HepG2 (cell line): ENCODE data around the gene SPIRE1. TPM values are rescaled to one million over a fixed set of nuclear protein-coding genes. Genes with fewer than 3 reads are reported as not detected.

ENCODE experiments used
- ATAC-seq: fragments of 200-7000 bp; cut with Tn5 transposase; 3 replicates; pipeline ENCODE4 v1.9.1; 2020; ENCODE audit warnings: mild to moderate bottlenecking, moderate library complexity
- BruUV-seq: library from RNA; stranded (reverse); fragments of 400-500 nt; replicated peaks from 2 replicates; lab custom pipeline; 2021; lab: Mats Ljungman, UMichigan
- CTCF ChIA-PET: fragments of 300-600 bp; formaldehyde crosslinking; extraction: SDS; loops from one replicate; lab custom pipeline; 2021; ENCODE audit warnings: low total read pairs, inconsistent platforms, low intra/inter-chr PET ratio; lab: Yijun Ruan, JAX
- POLR2A ChIA-PET: fragments of 350-600 bp; sonication (Branson Sonifier 250); formaldehyde crosslinking; loops from one replicate; lab custom pipeline; 2020; ENCODE audit warnings: antibody characterized with exemption, inconsistent platforms; lab: Yijun Ruan, JAX
- DNase-seq: peaks from one replicate; pipeline ENCODE4 v3.0.0-alpha.2; 2015; ENCODE audit warnings: low spot score
- FAIRE-seq: peaks from 3 replicates; lab custom pipeline; 2011; peaks lifted over from hg19 to GRCh38; lab: Jason Lieb, UNC
- H2AFZ ChIP-seq: one replicate; pipeline ENCODE4 v1.6.1; 2011; ENCODE audit warnings: low read length, inconsistent platforms
- H3K27ac ChIP-seq: fragments of 300-600 bp; 3 replicates; pipeline ENCODE4 v1.8.0; 2011; ENCODE audit warnings: mixed run types, mild to moderate bottlenecking, mixed read lengths, low read length, inconsistent platforms; ENCODE audit not compliant: insufficient read depth; ENCODE audit errors: extremely low read length
- H3K27me3 ChIP-seq, 2 experiments: fragments of 200-600 bp in 1 of 2; 2 replicates in 1 of 2; 3 replicates in 1 of 2; pipeline versions ENCODE4 v1.6.0 to v1.8.0; 2011; ENCODE audit warnings: low read length in 2 of 2, mild to moderate bottlenecking in 2 of 2, moderate library complexity in 2 of 2, inconsistent platforms in 1 of 2; ENCODE audit not compliant: insufficient read depth in 2 of 2, control insufficient read depth in 1 of 2
- H3K36me3 ChIP-seq, 2 experiments: fragments of 200-600 bp in 1 of 2; replicated peaks in 1 of 2; 2 replicates in 1 of 2; 3 replicates in 1 of 2; pipeline versions ENCODE4 v1.5.1 to v1.8.0; 2011; ENCODE audit warnings: low read length in 2 of 2, inconsistent platforms in 1 of 2; ENCODE audit not compliant: insufficient read depth in 2 of 2, control insufficient read depth in 1 of 2
- H3K4me1 ChIP-seq: 2 replicates; pipeline ENCODE4 v1.5.1; 2012; ENCODE audit warnings: low read length, inconsistent platforms; ENCODE audit not compliant: insufficient read depth
- H3K4me2 ChIP-seq: 2 replicates; pipeline ENCODE4 v1.6.0; 2011; ENCODE audit warnings: low read depth, low read length, inconsistent platforms
- H3K4me3 ChIP-seq, 3 experiments: fragments of 200-600 bp in 1 of 3; sonication (generic), shearing (Covaris generic) in 1 of 3; replicated peaks in 1 of 3; 2 replicates each; pipeline ENCODE4 v1.5.1; 2011 to 2016; ENCODE audit warnings: low read length in 3 of 3, inconsistent platforms in 2 of 3, low read depth in 2 of 3, mild to moderate bottlenecking in 2 of 3, control low read depth in 1 of 3, mixed read lengths in 1 of 3; ENCODE audit not compliant: insufficient read depth in 1 of 3
- H3K79me2 ChIP-seq: one replicate; pipeline ENCODE4 v1.6.1; 2011; ENCODE audit warnings: low read length, inconsistent platforms; ENCODE audit not compliant: insufficient read depth
- H3K9ac ChIP-seq: 2 replicates; pipeline ENCODE4 v1.6.0; 2011; ENCODE audit warnings: mild to moderate bottlenecking, low read depth, low read length, inconsistent platforms; ENCODE audit not compliant: insufficient read depth
- H3K9me3 ChIP-seq: 2 replicates; pipeline ENCODE4 v1.5.1; 2012; ENCODE audit warnings: mild to moderate bottlenecking, low read length
- H4K20me1 ChIP-seq: 2 replicates; pipeline ENCODE4 v1.6.0; 2011; ENCODE audit warnings: inconsistent platforms, mild to moderate bottlenecking, low read length, moderate library complexity; ENCODE audit not compliant: insufficient read depth
- FIP1L1 ChIP-seq: fragments of 200-400 bp; formaldehyde crosslinking; IDR thresholded peaks from 2 replicates; pipeline ENCODE4 v1.6.1; 2018; ENCODE audit warnings: low read depth, mild to moderate bottlenecking, low read length, moderate library complexity, borderline replicate concordance; ENCODE audit not compliant: insufficient read depth
- NONO ChIP-seq, 2 experiments: fragments of 450-650 bp in 1 of 2; sonication (generic) in 1 of 2; formaldehyde crosslinking in 1 of 2; IDR thresholded peaks in 1 of 2; conservative IDR thresholded peaks in 1 of 2; 2 replicates each; pipeline versions ENCODE4 v1.6.1 to v1.8.0; 2017 to 2022; ENCODE audit warnings: mild to moderate bottlenecking in 1 of 2, missing genetic modification reagents in 1 of 2, moderate library complexity in 1 of 2
- NR1H2 ChIP-seq: sonication (generic); formaldehyde crosslinking; IDR thresholded peaks from 2 replicates; pipeline ENCODE4 v1.8.1; 2022; ENCODE audit warnings: low read depth, missing genetic modification reagents, borderline replicate concordance
- PAF1 ChIP-seq: IDR thresholded peaks from 2 replicates; pipeline ENCODE4 v1.6.1; 2016; ENCODE audit warnings: missing genetic modification reagents, missing compliant biosample characterization
- POLR2G ChIP-seq: fragments of 200-400 bp; formaldehyde crosslinking; IDR thresholded peaks from 2 replicates; pipeline ENCODE4 v1.6.1; 2018; ENCODE audit warnings: mild to moderate bottlenecking, low read depth, low read length, moderate library complexity
- SMC3 ChIP-seq: IDR thresholded peaks from 2 replicates; pipeline ENCODE4 v1.6.1; 2011; ENCODE audit warnings: low read length, improper control_type of control experiment
- ZNF383 ChIP-seq: sonication (generic); formaldehyde crosslinking; IDR thresholded peaks from 2 replicates; pipeline ENCODE4 v1.4.0; 2020; ENCODE audit warnings: missing genetic modification reagents, mild to moderate bottlenecking, borderline replicate concordance
- ZNF619 ChIP-seq: sonication (generic); formaldehyde crosslinking; IDR thresholded peaks from 2 replicates; pipeline ENCODE4 v1.4.0; 2020; ENCODE audit warnings: mild to moderate bottlenecking, missing genetic modification reagents
- ZNF747 ChIP-seq: sonication (generic); formaldehyde crosslinking; IDR thresholded peaks from 2 replicates; pipeline ENCODE4 v1.8.1; 2023; ENCODE audit warnings: missing genetic modification reagents, mild to moderate bottlenecking, borderline replicate concordance
- ZNF772 ChIP-seq: sonication (generic); formaldehyde crosslinking; IDR thresholded peaks from 2 replicates; pipeline ENCODE4 v1.5.0; 2020; ENCODE audit warnings: mild to moderate bottlenecking, missing genetic modification reagents
- WGBS: methylation state at CpG from one replicate; pipeline ENCODE4 v1.1.6; 2017; ENCODE audit warnings: low lambda C conversion rate; 5-methylcytosine and 5-hydroxymethylcytosine counted together
- in situ Hi-C: cut with HindIII; loops from 2 replicates; pipeline ENCODE4 v1.10.0; 2017; ENCODE audit warnings: low pct_unique_long_range_greater_than_20kb; ENCODE audit not compliant: extremely low pct_ligation_motif_present
- intact Hi-C: fragments of 100-400 bp; cut with micrococcal nuclease; formaldehyde crosslinking; loops from one replicate; pipeline ENCODE4 v1.10.0; 2022; ENCODE audit not compliant: unreplicated experiment
- polyA plus RNA-seq, 8 experiments: library from polyadenylated mRNA; depleted of rRNA in 3 of 8; stranded (reverse) in 7 of 8; unstranded in 1 of 8; fragments of >200 nt; fragmentation: Illumina TruSeq in 4 of 8; extraction: Trizol in 4 of 8; gene quantifications; 2 replicates each; pipeline versions ENCODE4 v1.2.1 to v1.2.3, GENCODE V29; 2011 to 2016; ENCODE audit warnings: low read depth in 4 of 8, missing spikeins in 1 of 8, mixed read lengths in 1 of 8; ENCODE audit not compliant: insufficient read depth in 1 of 8
- total RNA-seq, 5 experiments: library from RNA; depleted of rRNA; stranded (reverse); fragments of >200 nt; fragmentation: Illumina TruSeq; extraction: Trizol; gene quantifications; 2 replicates each; pipeline ENCODE4 v1.2.3, GENCODE V29; 2016; ENCODE audit warnings: low read depth in 1 of 5
- TF ChIP-seq, protein P1 (sequence below): IDR thresholded peaks from 2 replicates; pipeline ENCODE4 v1.6.1; 2016; ENCODE audit warnings: low read depth, control low read depth
- TF ChIP-seq, protein P2 (sequence below): sonication (generic); formaldehyde crosslinking; IDR thresholded peaks from 2 replicates; pipeline ENCODE4 v1.4.0; 2020; ENCODE audit warnings: missing genetic modification reagents
- TF ChIP-seq, protein P3 (sequence below): sonication (generic); formaldehyde crosslinking; IDR thresholded peaks from 2 replicates; pipeline ENCODE4 v1.4.0; 2020; ENCODE audit warnings: mild to moderate bottlenecking, missing genetic modification reagents

The SPIRE1 gene
- total and polyA plus RNA-seq, 2 of the 13 experiments (the other 11 are each of a cell fraction or from before 2014, with no cell fraction given) = 9.9 to 21.3 TPM

DNA sequence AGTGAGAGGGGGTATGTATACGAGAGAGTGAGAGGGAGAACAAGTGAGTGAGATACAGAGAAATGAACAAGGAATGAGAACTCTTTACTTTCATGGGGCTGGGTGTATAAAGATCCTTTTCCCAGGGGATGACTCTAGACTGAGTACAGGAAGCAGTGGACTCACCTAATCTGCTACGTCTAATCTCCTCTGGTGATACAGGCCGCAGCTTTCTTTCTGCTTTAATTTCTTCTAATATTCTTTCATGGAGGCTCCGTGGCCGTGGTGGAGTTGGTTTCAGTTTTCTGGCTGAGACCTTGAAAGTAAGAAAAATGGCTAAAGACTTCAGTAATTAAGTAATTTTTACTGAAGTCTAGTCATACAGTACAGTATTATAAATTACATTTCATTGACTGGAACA, 165.0 kb downstream of the SPIRE1 start:
- Histone ChIP-seq H3K27me3 (no peaks in the 10 kb centered on the region), H3K4me1 (peaks cover 10% of the 10 kb centered on the region; the same call in 1 of the 2 replicates), H3K4me2 (no peak overlapping the region), H3K79me2 (no peaks in the 10 kb centered on the region), H2AFZ (no peak overlapping the region), H3K9ac (no peak overlapping the region), H3K4me3 (no peak overlapping the region), H3K36me3 (peaks cover 3 to 11% of the 10 kb centered on the region in 2 experiments; a peak in 3 of 5 replicates), H3K9me3 (no peaks in the 10 kb centered on the region), H3K27ac (no peak overlapping the region), H4K20me1 (no peaks in the 10 kb centered on the region)
- 95% methylated on average over 5 of the region's 5 CpGs for WGBS
- ATAC-seq (no peak), DNase-seq (no peak), FAIRE-seq (no peak)
- TF ChIP-seq FIP1L1 (no peak), NR1H2 (CRISPR knock-in tag) (no peak), PAF1 (CRISPR knock-in tag) (no peak), ZNF747 (CRISPR knock-in tag) (no peak), ZNF383 (CRISPR knock-in tag) (no peak), SMC3 (no peak), ZNF772 (CRISPR knock-in tag) (no peak), NONO (IDR thresholded peaks at IDR 0.05) (no peak), NONO (CRISPR knock-in tag; conservative IDR thresholded peaks at IDR 0.05) (no peak), ZNF619 (no peak), POLR2G (no peak)
- TF ChIP-seq, protein P1, sequence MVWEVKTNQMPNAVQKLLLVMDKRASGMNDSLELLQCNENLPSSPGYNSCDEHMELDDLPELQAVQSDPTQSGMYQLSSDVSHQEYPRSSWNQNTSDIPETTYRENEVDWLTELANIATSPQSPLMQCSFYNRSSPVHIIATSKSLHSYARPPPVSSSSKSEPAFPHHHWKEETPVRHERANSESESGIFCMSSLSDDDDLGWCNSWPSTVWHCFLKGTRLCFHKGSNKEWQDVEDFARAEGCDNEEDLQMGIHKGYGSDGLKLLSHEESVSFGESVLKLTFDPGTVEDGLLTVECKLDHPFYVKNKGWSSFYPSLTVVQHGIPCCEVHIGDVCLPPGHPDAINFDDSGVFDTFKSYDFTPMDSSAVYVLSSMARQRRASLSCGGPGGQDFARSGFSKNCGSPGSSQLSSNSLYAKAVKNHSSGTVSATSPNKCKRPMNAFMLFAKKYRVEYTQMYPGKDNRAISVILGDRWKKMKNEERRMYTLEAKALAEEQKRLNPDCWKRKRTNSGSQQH (CRISPR knock-in tag) = no peak
- TF ChIP-seq, protein P2, sequence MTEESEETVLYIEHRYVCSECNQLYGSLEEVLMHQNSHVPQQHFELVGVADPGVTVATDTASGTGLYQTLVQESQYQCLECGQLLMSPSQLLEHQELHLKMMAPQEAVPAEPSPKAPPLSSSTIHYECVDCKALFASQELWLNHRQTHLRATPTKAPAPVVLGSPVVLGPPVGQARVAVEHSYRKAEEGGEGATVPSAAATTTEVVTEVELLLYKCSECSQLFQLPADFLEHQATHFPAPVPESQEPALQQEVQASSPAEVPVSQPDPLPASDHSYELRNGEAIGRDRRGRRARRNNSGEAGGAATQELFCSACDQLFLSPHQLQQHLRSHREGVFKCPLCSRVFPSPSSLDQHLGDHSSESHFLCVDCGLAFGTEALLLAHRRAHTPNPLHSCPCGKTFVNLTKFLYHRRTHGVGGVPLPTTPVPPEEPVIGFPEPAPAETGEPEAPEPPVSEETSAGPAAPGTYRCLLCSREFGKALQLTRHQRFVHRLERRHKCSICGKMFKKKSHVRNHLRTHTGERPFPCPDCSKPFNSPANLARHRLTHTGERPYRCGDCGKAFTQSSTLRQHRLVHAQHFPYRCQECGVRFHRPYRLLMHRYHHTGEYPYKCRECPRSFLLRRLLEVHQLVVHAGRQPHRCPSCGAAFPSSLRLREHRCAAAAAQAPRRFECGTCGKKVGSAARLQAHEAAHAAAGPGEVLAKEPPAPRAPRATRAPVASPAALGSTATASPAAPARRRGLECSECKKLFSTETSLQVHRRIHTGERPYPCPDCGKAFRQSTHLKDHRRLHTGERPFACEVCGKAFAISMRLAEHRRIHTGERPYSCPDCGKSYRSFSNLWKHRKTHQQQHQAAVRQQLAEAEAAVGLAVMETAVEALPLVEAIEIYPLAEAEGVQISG (CRISPR knock-in tag) = no peak
- TF ChIP-seq, protein P3, sequence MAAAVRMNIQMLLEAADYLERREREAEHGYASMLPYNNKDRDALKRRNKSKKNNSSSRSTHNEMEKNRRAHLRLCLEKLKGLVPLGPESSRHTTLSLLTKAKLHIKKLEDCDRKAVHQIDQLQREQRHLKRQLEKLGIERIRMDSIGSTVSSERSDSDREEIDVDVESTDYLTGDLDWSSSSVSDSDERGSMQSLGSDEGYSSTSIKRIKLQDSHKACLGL (CRISPR knock-in tag) = no peak
- ChIA-PET CTCF (no interaction called here), POLR2A (no interaction called here)
- BruUV-seq = no TSS peak
- in situ Hi-C loops (no loop called here), intact Hi-C loops (no loop called here)
